Parathyroid adenoma (tissue), 2 donors: ENCODE data around the gene MCC.

ENCODE experiments used
- H2AFZ ChIP-seq: fragments of 300-600 bp; sonication (generic); one replicate; pipeline ENCODE4 v1.7.0; 2017; ENCODE audit warnings: antibody characterized with exemption, mild to moderate bottlenecking
- H3K27ac ChIP-seq: fragments of 300-600 bp; sonication (generic); one replicate; pipeline ENCODE4 v1.7.0; 2017
- H3K27me3 ChIP-seq: fragments of 300-600 bp; sonication (generic); one replicate; pipeline ENCODE4 v1.7.0; 2017; ENCODE audit warnings: low read length; ENCODE audit not compliant: control insufficient read depth, insufficient read depth
- H3K36me3 ChIP-seq: fragments of 300-600 bp; sonication (generic); one replicate; pipeline ENCODE4 v1.7.0; 2017; ENCODE audit warnings: low read length; ENCODE audit not compliant: control insufficient read depth, insufficient read depth
- H3K4me1 ChIP-seq: fragments of 300-600 bp; sonication (generic); one replicate; pipeline ENCODE4 v1.7.0; 2017; ENCODE audit warnings: control low read depth
- H3K4me2 ChIP-seq: fragments of 300-600 bp; sonication (generic); one replicate; pipeline ENCODE4 v1.7.0; 2017; ENCODE audit warnings: low read length
- H3K4me3 ChIP-seq: fragments of 300-600 bp; sonication (generic); one replicate; pipeline ENCODE4 v1.7.0; 2017; ENCODE audit warnings: low read depth, low read length
- H3K79me2 ChIP-seq: fragments of 300-600 bp; sonication (generic); one replicate; pipeline ENCODE4 v1.7.0; 2017; ENCODE audit warnings: control low read depth
- H3K9ac ChIP-seq: fragments of 300-600 bp; sonication (generic); one replicate; pipeline ENCODE4 v1.7.0; 2017; ENCODE audit warnings: mild to moderate bottlenecking
- H3K9me3 ChIP-seq: fragments of 300-600 bp; sonication (generic); one replicate; pipeline ENCODE4 v1.7.0; 2017; ENCODE audit warnings: low read length; ENCODE audit not compliant: control insufficient read depth
- TF ChIP-seq, protein P1 (sequence below): fragments of 300-600 bp; sonication (generic); IDR thresholded peaks from one replicate; pipeline ENCODE4 v1.7.0; 2017; ENCODE audit warnings: antibody characterized with exemption, mild to moderate bottlenecking
- donor health status: primary hyperparathyroidism.

MCC gene

DNA sequence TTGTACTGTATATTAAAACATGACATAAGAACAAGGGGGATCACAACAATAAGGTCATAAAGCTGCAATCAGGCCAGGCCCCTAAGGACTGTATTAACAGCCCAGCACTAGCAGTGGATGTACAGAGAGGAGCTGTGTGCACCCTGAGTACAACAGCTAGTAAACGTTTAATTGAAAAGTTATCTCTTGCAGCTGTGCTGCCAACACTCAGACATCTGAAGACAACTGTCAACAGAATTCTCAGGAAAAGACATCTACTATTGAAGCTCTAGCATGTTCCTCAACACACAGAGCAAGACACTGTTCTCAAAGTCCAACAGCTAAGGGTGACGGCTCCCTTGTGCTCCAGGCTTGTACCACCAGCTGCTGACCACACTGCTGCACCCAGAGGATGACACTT is 312.1 kb downstream of the MCC start:
- no peak overlapping the region for H3K4me3 ChIP-seq
- no peaks in the 10 kb centered on the region for H3K9me3 ChIP-seq
- no peak overlapping the region for H2AFZ ChIP-seq
- TF ChIP-seq, protein P1, sequence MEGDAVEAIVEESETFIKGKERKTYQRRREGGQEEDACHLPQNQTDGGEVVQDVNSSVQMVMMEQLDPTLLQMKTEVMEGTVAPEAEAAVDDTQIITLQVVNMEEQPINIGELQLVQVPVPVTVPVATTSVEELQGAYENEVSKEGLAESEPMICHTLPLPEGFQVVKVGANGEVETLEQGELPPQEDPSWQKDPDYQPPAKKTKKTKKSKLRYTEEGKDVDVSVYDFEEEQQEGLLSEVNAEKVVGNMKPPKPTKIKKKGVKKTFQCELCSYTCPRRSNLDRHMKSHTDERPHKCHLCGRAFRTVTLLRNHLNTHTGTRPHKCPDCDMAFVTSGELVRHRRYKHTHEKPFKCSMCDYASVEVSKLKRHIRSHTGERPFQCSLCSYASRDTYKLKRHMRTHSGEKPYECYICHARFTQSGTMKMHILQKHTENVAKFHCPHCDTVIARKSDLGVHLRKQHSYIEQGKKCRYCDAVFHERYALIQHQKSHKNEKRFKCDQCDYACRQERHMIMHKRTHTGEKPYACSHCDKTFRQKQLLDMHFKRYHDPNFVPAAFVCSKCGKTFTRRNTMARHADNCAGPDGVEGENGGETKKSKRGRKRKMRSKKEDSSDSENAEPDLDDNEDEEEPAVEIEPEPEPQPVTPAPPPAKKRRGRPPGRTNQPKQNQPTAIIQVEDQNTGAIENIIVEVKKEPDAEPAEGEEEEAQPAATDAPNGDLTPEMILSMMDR, result no peak
- H3K36me3 ChIP-seq, result no peaks in the 10 kb centered on the region
- H3K4me1 ChIP-seq, result peaks cover 52% of the 10 kb centered on the region
- no peak overlapping the region for H3K4me2 ChIP-seq
- H3K27ac ChIP-seq, result no peak overlapping the region
- H3K79me2 ChIP-seq, result peaks cover 69% of the 10 kb centered on the region
- no peaks in the 10 kb centered on the region for H3K27me3 ChIP-seq
- no peak overlapping the region for H3K9ac ChIP-seq

GRCh38 chr5:113172231-113172826 is 315.9 kb downstream of the MCC start:
- Histone ChIP-seq H3K4me3 (no peak overlapping the region), H3K79me2 (peaks cover 85% of the 10 kb centered on the region), H3K9me3 (no peaks in the 10 kb centered on the region), H3K27ac (no peak overlapping the region), H3K36me3 (no peaks in the 10 kb centered on the region), H3K4me2 (no peak overlapping the region), H2AFZ (no peak overlapping the region), H3K4me1 (peaks cover 65% of the 10 kb centered on the region), H3K9ac (no peak overlapping the region), H3K27me3 (no peaks in the 10 kb centered on the region)
- TF ChIP-seq, protein P1, result no peak

DNA sequence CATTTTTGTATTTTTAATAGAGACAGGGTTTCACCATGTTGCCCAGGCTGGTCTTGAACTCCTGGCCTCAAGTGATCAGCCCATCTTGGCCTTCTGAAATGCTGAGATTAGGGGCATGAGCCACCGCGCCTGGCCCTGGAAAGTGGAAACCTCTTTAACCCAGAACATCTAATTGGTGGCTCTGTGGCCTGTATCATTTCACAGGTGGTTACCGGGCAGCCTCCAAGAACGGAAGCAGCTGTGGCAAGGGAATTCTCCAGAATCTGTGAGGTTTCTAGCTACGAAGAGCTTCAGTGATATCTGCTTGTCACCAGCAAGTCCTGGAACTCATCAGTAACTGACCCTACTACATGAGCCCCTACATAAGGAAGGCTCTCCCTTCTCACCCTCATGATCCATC is 316.7 kb downstream of the MCC start:
- H3K4me3 ChIP-seq, result no peak overlapping the region
- H3K4me2 ChIP-seq, result no peak overlapping the region
- TF ChIP-seq, protein P1, result no peak

DNA sequence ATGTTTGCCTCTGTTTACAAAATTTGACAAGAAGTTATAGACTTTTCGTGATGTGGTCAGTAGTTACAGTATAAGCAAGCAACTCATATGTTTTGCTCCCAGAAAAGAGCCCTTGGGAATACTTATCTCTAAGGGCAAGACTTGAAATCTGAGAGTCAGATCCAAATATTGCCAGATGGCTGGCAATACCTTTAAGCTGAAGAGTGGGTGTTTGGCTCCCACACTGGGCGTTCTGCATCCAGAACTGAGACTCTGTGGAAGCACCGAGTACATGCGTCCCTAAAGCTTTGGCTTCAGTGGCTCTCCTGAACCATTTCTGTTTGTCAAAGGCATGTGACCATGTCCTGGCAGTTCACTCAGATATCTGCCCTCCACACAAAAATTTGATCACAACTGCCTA is 317.5 kb downstream of the MCC start:
- Histone ChIP-seq H3K27me3 (no peaks in the 10 kb centered on the region), H3K4me1 (peaks cover 67% of the 10 kb centered on the region), H3K36me3 (no peaks in the 10 kb centered on the region), H3K9me3 (no peaks in the 10 kb centered on the region), H2AFZ (no peak overlapping the region), H3K4me3 (no peak overlapping the region), H3K9ac (no peak overlapping the region), H3K4me2 (peak overlapping the region; percentile 46), H3K27ac (peak overlapping the region; percentile 17), H3K79me2 (peaks cover 73% of the 10 kb centered on the region)
- TF ChIP-seq, protein P1, result no peak

More for the DNA sequence above, 316.7 kb downstream of the MCC start:
- H3K79me2 ChIP-seq, result peaks cover 82% of the 10 kb centered on the region
- no peaks in the 10 kb centered on the region for H3K36me3 ChIP-seq
- no peak overlapping the region for H2AFZ ChIP-seq
- no peaks in the 10 kb centered on the region for H3K27me3 ChIP-seq
- H3K4me1 ChIP-seq, result peaks cover 66% of the 10 kb centered on the region
- H3K9me3 ChIP-seq, result no peaks in the 10 kb centered on the region
- H3K27ac ChIP-seq, result peak overlapping the region; percentile 17
- H3K9ac ChIP-seq, result no peak overlapping the region

DNA sequence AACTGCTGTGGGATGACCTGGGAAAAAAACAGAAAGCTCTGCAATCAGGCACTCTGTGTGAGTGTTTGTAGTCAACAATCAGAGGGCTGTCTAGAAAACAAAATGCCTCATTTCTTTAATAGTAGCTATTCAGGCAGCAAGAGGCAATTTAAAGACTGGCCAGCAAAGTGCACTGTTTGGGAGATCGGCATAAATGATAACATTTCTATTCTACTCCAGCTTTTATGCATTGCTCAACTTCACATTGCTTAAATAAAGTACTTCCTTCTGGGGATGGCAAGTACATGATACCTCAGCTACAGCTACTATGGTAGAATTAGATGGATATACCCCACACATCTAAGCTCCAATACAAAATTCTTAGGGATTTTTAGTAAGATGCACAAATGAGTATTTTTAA is 318.5 kb downstream of the MCC start:
- no peaks in the 10 kb centered on the region for H3K27me3 ChIP-seq
- no peak overlapping the region for H2AFZ ChIP-seq
- TF ChIP-seq, protein P1, result no peak
- H3K4me1 ChIP-seq, result peaks cover 69% of the 10 kb centered on the region
- H3K9me3 ChIP-seq, result no peaks in the 10 kb centered on the region
- no peak overlapping the region for H3K9ac ChIP-seq
- H3K79me2 ChIP-seq, result peaks cover 76% of the 10 kb centered on the region
- peak overlapping the region; percentile 46 for H3K4me2 ChIP-seq
- H3K4me3 ChIP-seq, result peak overlapping the region; percentile 0
- H3K27ac ChIP-seq, result peak overlapping the region; percentile 31
- H3K36me3 ChIP-seq, result no peaks in the 10 kb centered on the region
